SU-DHL-6 (cell line): ENCODE data around the gene TSC2.

ENCODE experiments used
- H2AFZ ChIP-seq: fragments of 200-600 bp; sonication (generic); 2 replicates; pipeline ENCODE4 v1.6.1; 2014; ENCODE audit warnings: low read depth, mild to moderate bottlenecking, moderate library complexity, mixed read lengths, antibody characterized with exemption, low read length; ENCODE audit not compliant: severe bottlenecking
- H3F3A ChIP-seq: fragments of 200-600 bp; shearing (Covaris generic); 2 replicates; pipeline ENCODE4 v1.6.0; 2016; ENCODE audit warnings: antibody characterized with exemption, mild to moderate bottlenecking; ENCODE audit not compliant: insufficient read depth
- H3K27ac ChIP-seq: fragments of 200-600 bp; sonication (generic); 2 replicates; pipeline ENCODE4 v1.5.1; 2016; ENCODE audit warnings: low read depth, mild to moderate bottlenecking, low read length, moderate library complexity, mixed read lengths
- H3K27me3 ChIP-seq: fragments of 200-600 bp; sonication (generic), shearing (Covaris generic); 2 replicates; pipeline ENCODE4 v1.6.0; 2014; ENCODE audit warnings: mild to moderate bottlenecking, low read length
- H3K36me3 ChIP-seq: fragments of 200-600 bp; sonication (generic); 2 replicates; pipeline ENCODE4 v1.6.1; 2014; ENCODE audit warnings: mild to moderate bottlenecking, low read length, mixed read lengths
- H3K4me2 ChIP-seq: fragments of 300-600, 200-600 bp; shearing (Covaris generic), sonication (generic); 2 replicates; pipeline ENCODE4 v1.6.0; 2014; ENCODE audit warnings: low read length, low read depth, mild to moderate bottlenecking; ENCODE audit not compliant: poor library complexity, severe bottlenecking
- H3K4me3 ChIP-seq: fragments of 200-600 bp; sonication (generic); 2 replicates; pipeline ENCODE4 v1.5.1; 2014; ENCODE audit warnings: antibody characterized with exemption, low read length, mild to moderate bottlenecking, mixed read lengths; ENCODE audit not compliant: insufficient read depth, poor library complexity, severe bottlenecking
- H3K79me2 ChIP-seq: fragments of 200-600 bp; sonication (generic); 2 replicates; pipeline ENCODE4 v1.6.1; 2014; ENCODE audit warnings: mild to moderate bottlenecking, low read length, moderate library complexity; ENCODE audit not compliant: insufficient read depth
- H3K9ac ChIP-seq: fragments of 200-600 bp; sonication (generic); 2 replicates; pipeline ENCODE4 v1.7.0; 2014; ENCODE audit warnings: mild to moderate bottlenecking, low read length
- H3K9me2 ChIP-seq: fragments of 200-600 bp; sonication (generic); replicated peaks from 2 replicates; pipeline ENCODE4 v1.6.1; 2014; ENCODE audit warnings: low read length; ENCODE audit not compliant: insufficient read depth
- H3K9me3 ChIP-seq: fragments of 200-600 bp; sonication (generic); 2 replicates; pipeline ENCODE4 v1.6.1; 2014; ENCODE audit warnings: low read length, mixed read lengths; ENCODE audit not compliant: insufficient read depth
- H4K20me1 ChIP-seq: fragments of 200-600 bp; sonication (generic); 2 replicates; pipeline ENCODE4 v1.6.1; 2014; ENCODE audit warnings: low read depth, mild to moderate bottlenecking, antibody characterized with exemption, low read length, moderate library complexity, mixed read lengths
- EZH2phosphoT487 ChIP-seq: fragments of 200-600 bp; sonication (generic), shearing (Covaris generic); conservative IDR thresholded peaks from 2 replicates; pipeline ENCODE4 v1.6.1; 2018; ENCODE audit warnings: mild to moderate bottlenecking, antibody characterized with exemption, low read length, moderate library complexity, mixed read lengths
- TF ChIP-seq, protein P1 (sequence below): fragments of 200-600 bp; sonication (generic); IDR thresholded peaks from one replicate; pipeline ENCODE4 v1.5.1; 2017; ENCODE audit warnings: antibody characterized with exemption, mild to moderate bottlenecking, low read length, moderate library complexity; ENCODE audit not compliant: insufficient read depth, poor library complexity, severe bottlenecking

The TSC2 gene

DNA sequence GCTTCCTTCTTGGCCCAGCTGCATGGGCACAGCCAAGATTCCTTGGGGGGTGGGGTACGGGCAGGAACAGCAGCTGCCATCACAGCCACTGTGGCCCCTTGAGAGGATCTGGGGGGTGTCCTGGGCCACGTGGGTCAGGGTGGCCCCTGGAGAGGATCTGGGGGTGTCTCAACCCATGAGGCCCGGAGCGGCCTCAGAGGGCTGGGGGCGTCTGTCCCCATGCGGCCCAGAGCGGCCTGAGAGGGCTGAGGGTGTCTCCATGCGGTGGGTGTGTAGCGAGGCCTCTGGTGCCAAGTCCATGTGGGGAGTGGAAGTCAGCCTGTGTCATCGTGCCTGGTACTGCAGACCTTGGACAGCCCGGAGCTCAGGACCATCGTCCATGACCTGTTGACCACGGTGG lies 13.7 kb downstream of the TSC2 start:
- H3K79me2 ChIP-seq = no peaks in the 10 kb centered on the region
- no peaks in the 10 kb centered on the region for H3K9me2 ChIP-seq
- no peaks in the 10 kb centered on the region for H3F3A ChIP-seq
- H3K36me3 ChIP-seq = no peaks in the 10 kb centered on the region
- no peak overlapping the region for H3K9ac ChIP-seq
- H3K27ac ChIP-seq = no peak overlapping the region
- no peak overlapping the region for H3K4me3 ChIP-seq
- no peak overlapping the region for H2AFZ ChIP-seq
- H3K4me2 ChIP-seq = no peak overlapping the region
- H3K27me3 ChIP-seq = no peaks in the 10 kb centered on the region
- no peaks in the 10 kb centered on the region for H4K20me1 ChIP-seq
- TF ChIP-seq EZH2phosphoT487 = no peak
- TF ChIP-seq, protein P1, sequence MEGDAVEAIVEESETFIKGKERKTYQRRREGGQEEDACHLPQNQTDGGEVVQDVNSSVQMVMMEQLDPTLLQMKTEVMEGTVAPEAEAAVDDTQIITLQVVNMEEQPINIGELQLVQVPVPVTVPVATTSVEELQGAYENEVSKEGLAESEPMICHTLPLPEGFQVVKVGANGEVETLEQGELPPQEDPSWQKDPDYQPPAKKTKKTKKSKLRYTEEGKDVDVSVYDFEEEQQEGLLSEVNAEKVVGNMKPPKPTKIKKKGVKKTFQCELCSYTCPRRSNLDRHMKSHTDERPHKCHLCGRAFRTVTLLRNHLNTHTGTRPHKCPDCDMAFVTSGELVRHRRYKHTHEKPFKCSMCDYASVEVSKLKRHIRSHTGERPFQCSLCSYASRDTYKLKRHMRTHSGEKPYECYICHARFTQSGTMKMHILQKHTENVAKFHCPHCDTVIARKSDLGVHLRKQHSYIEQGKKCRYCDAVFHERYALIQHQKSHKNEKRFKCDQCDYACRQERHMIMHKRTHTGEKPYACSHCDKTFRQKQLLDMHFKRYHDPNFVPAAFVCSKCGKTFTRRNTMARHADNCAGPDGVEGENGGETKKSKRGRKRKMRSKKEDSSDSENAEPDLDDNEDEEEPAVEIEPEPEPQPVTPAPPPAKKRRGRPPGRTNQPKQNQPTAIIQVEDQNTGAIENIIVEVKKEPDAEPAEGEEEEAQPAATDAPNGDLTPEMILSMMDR = no peak
- H3K9me3 ChIP-seq = no peaks in the 10 kb centered on the region

DNA sequence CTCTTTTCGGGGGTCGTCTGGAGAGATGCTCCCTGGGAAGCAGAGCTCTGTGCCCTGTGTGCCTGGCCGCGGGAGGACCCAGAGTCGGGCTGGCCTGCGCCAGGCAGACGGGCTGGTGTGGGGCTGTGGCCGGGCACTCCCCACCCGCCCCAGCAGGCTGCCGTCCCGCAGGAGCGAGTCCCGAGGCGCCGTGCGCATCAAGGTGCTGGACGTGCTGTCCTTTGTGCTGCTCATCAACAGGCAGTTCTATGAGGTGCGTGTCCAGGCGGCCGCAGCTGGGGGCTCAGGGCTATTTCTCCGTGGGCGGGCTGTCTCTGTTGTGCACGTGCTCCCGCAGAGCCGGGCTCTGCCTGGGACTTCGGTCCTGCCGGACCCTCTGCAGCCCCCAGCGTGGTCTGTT lies 15.0 kb downstream of the TSC2 start:
- Histone ChIP-seq H3K9ac (no peak overlapping the region), H3K9me3 (no peaks in the 10 kb centered on the region), H3K36me3 (no peaks in the 10 kb centered on the region), H3K4me3 (no peak overlapping the region), H3K79me2 (no peaks in the 10 kb centered on the region), H3F3A (no peaks in the 10 kb centered on the region), H3K9me2 (no peaks in the 10 kb centered on the region), H3K4me2 (no peak overlapping the region), H3K27ac (no peak overlapping the region), H3K27me3 (no peaks in the 10 kb centered on the region), H2AFZ (no peak overlapping the region), H4K20me1 (no peaks in the 10 kb centered on the region)
- TF ChIP-seq EZH2phosphoT487 = no peak
- TF ChIP-seq, protein P1 = no peak

DNA sequence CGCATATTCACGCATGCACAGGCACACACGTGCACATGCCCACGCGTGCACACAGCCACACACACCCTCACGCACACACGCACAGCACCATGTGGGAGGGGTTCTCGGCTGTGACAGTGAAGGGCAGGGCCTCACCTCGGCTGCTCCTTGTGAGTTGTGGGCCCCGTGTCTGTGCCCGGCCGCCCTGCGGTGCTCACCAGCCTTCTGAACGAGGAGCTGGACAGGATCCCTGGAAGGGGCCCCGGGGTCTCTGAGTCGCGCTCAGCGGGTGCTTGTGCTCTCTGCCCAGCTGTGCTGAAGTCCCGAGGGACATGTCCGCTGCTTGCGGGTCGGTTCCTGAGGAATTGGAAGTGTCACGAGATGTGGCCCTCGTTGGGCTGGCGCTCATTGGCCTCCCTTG lies 16.1 kb downstream of the TSC2 start:
- no peak overlapping the region for H2AFZ ChIP-seq
- no peak overlapping the region for H3K9ac ChIP-seq
- no peaks in the 10 kb centered on the region for H3K9me2 ChIP-seq
- no peak overlapping the region for H3K4me2 ChIP-seq
- H3F3A ChIP-seq = no peaks in the 10 kb centered on the region
- no peaks in the 10 kb centered on the region for H3K27me3 ChIP-seq
- H3K36me3 ChIP-seq = no peaks in the 10 kb centered on the region
- H3K79me2 ChIP-seq = no peaks in the 10 kb centered on the region
- H4K20me1 ChIP-seq = no peaks in the 10 kb centered on the region
- H3K9me3 ChIP-seq = no peaks in the 10 kb centered on the region
- H3K4me3 ChIP-seq = no peak overlapping the region
- H3K27ac ChIP-seq = no peak overlapping the region
- TF ChIP-seq, protein P1 = no peak
- no peak for TF ChIP-seq EZH2phosphoT487
